SW480 (cell line): ENCODE data around the gene KCNMA1.

Experiments used
- DNase-seq: peaks from one replicate; pipeline ENCODE4 v3.0.0-alpha.2; 2016; ENCODE audit warnings: low spot score

The KCNMA1 gene

GRCh38 chr10:77485847-77486246 is 151.8 kb downstream of the KCNMA1 start:
- no peak for DNase-seq

DNA sequence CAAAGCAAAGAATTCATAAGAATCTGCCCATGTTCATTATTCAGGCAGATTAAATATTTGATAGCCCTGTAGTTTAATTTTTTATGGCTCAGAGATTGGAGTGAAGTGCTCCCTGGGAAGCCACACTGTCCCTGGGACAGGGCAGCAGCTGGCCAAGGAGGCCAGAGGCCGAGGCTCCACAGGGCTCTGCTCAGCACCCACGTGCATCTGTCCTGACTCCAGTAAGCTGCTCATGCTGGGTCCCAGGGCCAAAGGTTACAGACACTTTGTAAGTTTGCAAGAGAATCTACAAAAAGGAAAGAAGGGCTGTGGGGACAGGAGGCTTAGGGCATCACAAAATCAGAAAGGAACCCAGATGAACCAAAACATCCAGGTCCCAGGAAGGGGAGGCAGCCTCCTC is 155.5 kb downstream of the KCNMA1 start:
- no peak for DNase-seq

DNA sequence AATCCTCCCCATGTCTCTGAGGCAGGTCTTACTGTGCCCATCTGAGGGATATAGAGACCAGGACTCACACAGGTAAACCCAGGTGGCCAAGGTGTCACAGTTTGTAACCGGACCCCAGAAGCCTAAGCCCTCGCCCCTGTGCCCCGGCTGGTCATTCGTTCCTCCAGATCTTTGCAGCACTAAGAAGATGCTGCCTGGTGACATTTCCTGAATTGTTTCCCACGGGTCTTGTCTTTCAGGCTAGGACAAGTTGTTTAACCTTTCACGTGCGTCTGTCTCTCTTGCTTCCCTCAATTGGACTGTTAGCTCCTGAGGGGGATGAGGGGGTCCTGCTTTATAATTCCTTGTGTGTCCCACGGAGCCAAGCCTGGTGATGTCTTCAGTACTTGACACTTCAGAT is 158.0 kb downstream of the KCNMA1 start:
- DNase-seq: peak; percentile 27

DNA sequence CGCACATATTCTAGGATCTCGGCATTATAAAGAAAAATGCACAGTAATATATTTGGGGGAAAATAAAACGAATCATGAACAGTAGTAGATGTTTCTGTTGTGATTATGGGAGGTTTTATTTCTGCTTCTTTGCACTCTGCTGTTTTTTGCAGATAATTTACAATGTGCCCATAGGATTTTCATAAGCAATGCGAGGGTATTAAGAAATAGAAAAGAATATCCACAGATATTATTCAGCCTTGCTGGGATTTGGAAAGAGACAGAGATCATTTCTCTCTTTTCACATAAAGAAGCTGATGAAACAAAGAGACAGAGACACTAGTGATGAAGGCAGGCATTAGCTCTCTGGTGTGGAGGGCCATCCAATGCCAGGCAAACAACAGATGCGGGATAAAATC is 158.6 kb downstream of the KCNMA1 start:
- no peak for DNase-seq

- DNase-seq: no peak
Observed at GRCh38 chr10:77478247-77478961, 159.2 kb downstream of the KCNMA1 start.

GRCh38 chr10:77475522-77475921 is 162.1 kb downstream of the KCNMA1 start:
- no peak for DNase-seq

GRCh38 chr10:77474939-77475338 is 162.7 kb downstream of the KCNMA1 start:
- DNase-seq: no peak

DNA sequence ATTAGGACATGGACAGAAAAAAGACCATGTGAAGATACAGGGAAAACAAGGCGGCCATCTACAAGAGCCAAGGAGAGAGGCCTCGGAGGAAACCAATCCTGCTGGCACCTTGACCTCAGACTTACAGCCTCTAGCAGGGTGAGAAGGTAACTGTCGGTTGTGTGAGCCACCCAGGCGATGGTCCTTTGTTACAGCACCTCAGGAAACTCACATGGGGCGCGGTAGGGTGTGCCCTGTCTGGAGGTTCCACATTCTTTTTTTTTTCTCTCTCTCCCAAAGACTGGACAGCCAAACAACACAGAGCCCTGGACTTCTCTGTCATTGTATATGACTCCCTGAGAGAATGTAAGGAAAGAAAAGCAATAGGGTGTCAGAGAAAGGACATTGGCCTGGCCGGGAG is 163.2 kb downstream of the KCNMA1 start:
- no peak for DNase-seq

DNA sequence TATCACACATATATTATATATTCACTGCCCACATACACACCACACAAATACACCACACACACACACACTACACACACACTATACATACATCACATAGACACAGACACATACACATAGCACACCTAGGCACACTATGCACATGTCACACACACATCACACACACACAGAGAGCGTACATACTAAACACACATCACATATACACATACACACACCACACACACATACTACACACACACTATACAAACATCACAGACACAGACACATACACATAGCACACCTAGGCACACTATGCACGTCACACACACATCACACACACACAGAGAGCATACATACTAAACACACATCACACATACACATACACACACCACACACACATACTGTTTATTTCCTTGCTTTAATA is 165.5 kb downstream of the KCNMA1 start:
- no peak for DNase-seq

DNA sequence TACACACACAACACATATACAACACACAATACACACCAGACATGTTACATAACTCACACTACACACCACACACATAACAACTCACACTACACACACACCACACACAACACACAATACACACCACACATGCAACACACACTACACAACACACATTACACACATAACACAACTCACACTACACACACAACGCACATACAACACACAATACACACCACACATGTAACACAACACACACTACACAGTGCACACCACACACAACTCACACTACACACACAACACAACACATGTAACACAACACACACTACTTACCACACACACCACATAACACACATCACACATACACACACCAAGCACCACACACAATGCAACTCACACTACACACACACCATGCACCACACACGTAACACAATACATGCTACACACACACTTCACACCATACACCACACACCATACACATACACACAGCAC is 166.5 kb downstream of the KCNMA1 start:
- no peak for DNase-seq

- DNase-seq: no peak
Observed at GRCh38 chr10:77467422-77467963, 170.1 kb downstream of the KCNMA1 start.

DNA sequence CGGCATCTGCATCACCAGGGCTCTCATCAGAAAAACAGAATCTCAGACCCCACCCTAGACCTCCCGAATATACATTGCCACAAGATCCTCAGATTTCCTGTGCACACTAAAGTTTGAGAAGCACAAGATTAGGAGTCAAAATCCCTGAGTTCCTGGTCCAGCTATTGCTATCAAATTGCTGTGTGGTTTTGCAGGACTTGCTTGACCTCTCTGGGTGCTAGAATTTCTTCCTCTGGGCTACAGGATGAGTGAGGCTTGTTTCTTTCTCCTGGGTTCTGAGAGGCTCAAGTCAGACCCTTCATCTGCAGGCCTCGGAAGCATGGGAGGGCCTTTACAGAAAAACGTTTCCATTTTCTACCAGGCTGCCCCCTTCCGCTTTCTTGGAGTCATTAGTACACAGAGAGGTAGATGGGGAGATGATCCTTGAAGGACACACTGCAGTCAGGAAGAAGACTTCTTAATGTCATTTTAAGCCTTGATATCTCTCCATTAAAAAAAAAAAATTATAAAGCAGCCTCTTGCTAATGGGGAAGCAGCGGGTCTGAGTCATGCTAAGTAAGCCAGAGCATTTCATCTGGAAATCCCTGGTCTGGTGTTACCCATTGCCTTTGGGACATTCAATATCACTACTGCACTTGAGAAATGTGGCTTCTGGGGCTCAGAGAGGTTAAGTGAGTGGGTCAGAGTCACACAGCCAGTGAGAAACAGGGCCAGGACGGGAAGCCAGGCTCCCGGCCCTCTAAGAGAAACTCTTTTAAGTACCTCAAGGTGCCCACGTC is 173.5 kb downstream of the KCNMA1 start:
- DNase-seq: no peak

- DNase-seq: no peak
Observed at GRCh38 chr10:77463499-77463898, 174.1 kb downstream of the KCNMA1 start.

- no peak for DNase-seq
Observed at GRCh38 chr10:77461636-77462296, 175.8 kb downstream of the KCNMA1 start.

GRCh38 chr10:77459905-77460304 is 177.7 kb downstream of the KCNMA1 start:
- DNase-seq: no peak

- DNase-seq: no peak
Observed at GRCh38 chr10:77458986-77459590, 178.5 kb downstream of the KCNMA1 start.

DNA sequence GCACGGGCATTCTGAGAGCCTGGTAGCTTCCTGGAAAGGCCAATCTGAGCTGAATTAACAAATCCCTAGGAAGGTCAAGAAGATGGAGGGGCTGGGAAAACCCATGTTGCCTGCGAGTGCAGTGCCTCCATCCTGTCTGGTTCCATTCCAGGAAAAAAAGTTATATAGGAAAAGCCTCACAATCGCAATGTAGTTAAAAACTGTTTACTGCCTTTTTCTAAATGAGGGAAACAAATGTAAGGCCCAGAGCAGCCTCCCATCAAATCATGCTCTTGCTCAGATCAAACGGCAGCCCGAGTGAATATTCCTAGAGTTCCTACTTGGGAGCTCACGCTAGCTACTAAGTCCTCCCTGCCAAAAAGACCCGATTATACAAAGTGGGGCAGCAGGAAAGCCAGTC is 179.9 kb downstream of the KCNMA1 start:
- no peak for DNase-seq

DNA sequence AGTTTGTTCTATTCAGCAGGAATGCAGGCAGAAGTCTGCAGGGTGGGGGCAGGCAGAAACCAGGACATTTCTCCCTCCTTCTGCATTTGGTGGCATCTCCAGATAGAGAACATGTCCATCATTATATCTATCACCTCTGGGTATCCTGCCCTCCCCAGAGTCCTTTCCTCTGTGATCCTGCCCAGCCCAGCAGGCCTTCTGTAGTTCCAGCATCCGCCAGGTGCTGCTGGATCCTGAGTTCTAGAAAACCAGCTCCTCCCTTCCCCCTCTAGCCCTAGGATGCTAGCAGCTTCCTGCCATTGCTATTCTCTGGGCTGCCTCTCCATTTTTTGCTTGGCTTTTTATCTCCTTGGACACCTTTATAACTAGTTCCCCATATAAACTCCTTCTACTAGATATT is 180.3 kb downstream of the KCNMA1 start:
- no peak for DNase-seq

DNA sequence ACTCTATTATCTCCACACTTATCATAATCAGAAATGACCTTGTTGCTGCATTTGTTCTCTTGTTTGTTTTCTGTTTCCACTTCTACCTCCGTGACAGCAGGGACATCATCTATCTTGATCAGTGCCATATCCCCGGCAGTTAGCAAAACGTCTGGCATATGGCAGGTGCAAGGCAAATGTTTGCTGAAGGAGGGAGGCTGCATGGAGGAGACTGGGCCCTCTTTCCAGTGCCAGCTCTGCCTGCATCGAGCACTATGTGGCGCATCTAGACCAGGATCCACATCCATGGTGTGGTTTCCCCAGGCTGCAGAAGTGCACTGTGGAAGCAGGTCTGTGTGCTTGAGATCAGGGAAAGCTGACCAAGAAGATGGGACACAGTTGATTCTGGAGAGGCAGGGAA is 181.2 kb downstream of the KCNMA1 start:
- DNase-seq: no peak

DNA sequence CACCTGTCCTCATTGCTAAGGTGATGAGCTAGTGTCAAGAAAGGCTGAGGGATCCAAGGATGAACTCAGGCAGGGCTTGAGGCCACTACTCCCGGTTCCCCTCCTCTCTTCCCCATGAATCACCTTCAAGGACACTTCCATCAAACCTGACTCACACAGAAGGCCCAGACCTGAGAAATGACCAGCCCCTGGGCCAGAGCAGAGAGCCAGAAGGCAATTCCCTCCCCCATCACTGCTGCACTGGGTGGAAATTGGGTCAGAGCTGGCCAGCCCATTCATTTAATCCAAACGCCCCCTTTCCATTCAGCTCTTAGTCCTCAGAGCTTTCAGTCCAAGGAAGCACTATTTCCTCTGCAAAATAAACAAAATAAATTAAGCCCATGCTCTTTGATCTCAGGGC is 182.0 kb downstream of the KCNMA1 start:
- DNase-seq: no peak

DNA sequence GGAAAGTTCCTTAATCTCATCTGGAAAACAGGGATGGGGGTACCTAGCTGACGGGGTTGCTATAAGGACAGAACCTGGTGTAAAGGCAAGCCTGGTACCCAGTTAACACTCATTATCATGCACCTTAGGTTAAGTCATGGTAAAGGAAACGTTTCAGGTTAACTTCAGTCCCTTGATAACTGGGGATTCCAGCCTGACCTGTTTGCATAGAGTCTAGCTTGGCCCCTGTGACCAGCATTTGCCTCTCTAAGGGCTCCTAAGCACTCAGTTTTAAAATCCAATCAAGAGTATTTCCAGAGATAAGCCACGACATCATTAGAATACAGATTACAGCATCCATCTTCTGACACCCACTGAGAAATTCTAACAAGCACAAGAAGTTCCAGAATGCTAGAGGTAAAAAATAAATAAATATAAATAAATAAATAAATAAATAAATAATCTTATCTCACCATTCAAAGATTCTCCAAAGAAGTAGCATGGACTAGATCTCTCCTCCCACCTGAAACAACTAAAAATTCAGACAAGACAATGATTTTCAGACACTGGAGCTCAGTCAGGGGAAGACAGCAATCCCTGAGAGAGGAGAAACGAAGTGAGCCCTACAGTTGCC is 184.6 kb downstream of the KCNMA1 start:
- DNase-seq: no peak

DNA sequence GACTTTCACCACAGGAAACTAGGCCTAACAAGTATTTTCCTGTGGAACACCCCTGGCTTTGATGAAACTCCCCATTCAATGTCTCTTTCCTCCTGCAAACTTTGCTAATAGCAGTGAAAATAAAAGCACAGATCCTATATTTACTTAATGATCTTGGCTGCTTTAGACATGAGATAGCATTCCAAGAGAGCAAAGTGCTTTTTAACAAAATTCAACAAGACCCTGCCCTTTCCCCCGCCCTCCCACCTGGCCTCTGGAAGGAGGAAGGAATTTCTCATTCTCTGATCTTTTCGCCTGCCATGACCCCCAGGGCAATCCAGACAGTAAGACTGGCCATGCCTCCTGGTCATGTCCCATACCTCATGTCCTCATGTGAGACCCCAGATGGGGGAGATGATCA is 185.7 kb downstream of the KCNMA1 start:
- no peak for DNase-seq
